OCI-LY1 (cell line): ENCODE measurements around the gene ZNF584.

ENCODE experiments used
- EZH2 ChIP-seq: fragments of 200-600 bp; sonication (generic), shearing (Covaris generic); IDR thresholded peaks from 2 replicates; pipeline ENCODE4 v1.8.0; 2017; ENCODE audit warnings: borderline replicate concordance, mixed run types, mild to moderate bottlenecking, antibody characterized with exemption, low read length, moderate library complexity, mixed read lengths
- TF ChIP-seq, protein P1 (sequence below): fragments of 200-600 bp; sonication (generic), shearing (Covaris generic); IDR thresholded peaks from 2 replicates; pipeline ENCODE4 v1.5.1; 2017; ENCODE audit warnings: mild to moderate bottlenecking, antibody characterized with exemption, low read length, moderate library complexity, mixed read lengths

DNA sequence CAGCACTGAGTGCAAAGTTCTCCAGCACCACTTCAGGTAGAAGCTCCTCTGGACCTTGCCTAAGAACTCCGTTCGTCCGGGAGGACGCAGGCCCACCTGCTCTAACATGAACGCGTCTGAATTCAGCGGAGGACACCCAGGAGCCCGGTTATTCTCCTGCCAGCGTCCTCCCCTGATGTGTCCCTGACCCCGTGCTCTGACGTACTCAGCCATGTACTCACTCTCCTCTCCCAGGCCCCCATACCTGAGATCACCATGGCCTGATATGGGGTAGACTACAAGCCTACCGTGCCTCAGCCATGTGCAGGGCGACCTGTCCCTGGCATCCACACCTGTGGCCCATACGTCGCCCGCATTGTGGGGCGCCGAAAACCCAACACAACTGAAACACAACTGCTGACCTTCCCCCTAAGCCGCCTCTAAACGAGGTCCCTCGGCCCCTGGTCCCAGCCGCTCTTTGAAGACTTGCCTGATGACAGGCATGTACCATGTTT is 744 bp upstream of the ZNF584 start:
- TF ChIP-seq, protein P1, sequence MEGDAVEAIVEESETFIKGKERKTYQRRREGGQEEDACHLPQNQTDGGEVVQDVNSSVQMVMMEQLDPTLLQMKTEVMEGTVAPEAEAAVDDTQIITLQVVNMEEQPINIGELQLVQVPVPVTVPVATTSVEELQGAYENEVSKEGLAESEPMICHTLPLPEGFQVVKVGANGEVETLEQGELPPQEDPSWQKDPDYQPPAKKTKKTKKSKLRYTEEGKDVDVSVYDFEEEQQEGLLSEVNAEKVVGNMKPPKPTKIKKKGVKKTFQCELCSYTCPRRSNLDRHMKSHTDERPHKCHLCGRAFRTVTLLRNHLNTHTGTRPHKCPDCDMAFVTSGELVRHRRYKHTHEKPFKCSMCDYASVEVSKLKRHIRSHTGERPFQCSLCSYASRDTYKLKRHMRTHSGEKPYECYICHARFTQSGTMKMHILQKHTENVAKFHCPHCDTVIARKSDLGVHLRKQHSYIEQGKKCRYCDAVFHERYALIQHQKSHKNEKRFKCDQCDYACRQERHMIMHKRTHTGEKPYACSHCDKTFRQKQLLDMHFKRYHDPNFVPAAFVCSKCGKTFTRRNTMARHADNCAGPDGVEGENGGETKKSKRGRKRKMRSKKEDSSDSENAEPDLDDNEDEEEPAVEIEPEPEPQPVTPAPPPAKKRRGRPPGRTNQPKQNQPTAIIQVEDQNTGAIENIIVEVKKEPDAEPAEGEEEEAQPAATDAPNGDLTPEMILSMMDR = no peak
- no peak for TF ChIP-seq EZH2
